K562 (cell line): ENCODE data around the gene CREB3L2. TPM values are rescaled to one million over a fixed set of nuclear protein-coding genes. Genes with fewer than 3 reads are reported as not detected.

Experiments used
- ARHGAP35 ChIP-seq: fragments of 450-650 bp; IDR thresholded peaks from 2 replicates; pipeline ENCODE4 v1.6.1; 2018; ENCODE audit not compliant: partially characterized antibody
- ARID3B ChIP-seq: fragments of 250-450 bp; sonication (Bioruptor Pico); IDR thresholded peaks from 2 replicates; pipeline ENCODE4 v1.4.0; 2020; ENCODE audit warnings: borderline replicate concordance
- BRCA1 ChIP-seq, 2 experiments: fragments of 450-650 bp in 1 of 2; sonication (generic) in 1 of 2; formaldehyde crosslinking in 1 of 2; IDR thresholded peaks; 2 replicates each; pipeline versions ENCODE4 v1.5.0 to v1.6.1; 2017 to 2020; ENCODE audit warnings: mild to moderate bottlenecking in 1 of 2, missing genetic modification reagents in 1 of 2
- C11orf30 ChIP-seq: fragments of 450-650 bp; IDR thresholded peaks from 2 replicates; pipeline ENCODE4 v1.6.1; 2016; ENCODE audit warnings: low read depth, mild to moderate bottlenecking
- CREB3 ChIP-seq: fragments of 450-650 bp; conservative IDR thresholded peaks from 2 replicates; pipeline ENCODE4 v1.6.1; 2016; ENCODE audit warnings: missing genetic modification characterization, low read depth, mild to moderate bottlenecking, missing compliant biosample characterization, moderate library complexity
- ELK3 ChIP-seq: fragments of 450-650 bp; formaldehyde crosslinking; IDR thresholded peaks from 2 replicates; pipeline ENCODE4 v1.4.0; 2020; ENCODE audit warnings: mild to moderate bottlenecking
- ESRRA ChIP-seq: fragments of 450-650 bp; IDR thresholded peaks from 2 replicates; pipeline ENCODE4 v1.6.1; 2014; ENCODE audit warnings: low read depth, mild to moderate bottlenecking, moderate library complexity, borderline replicate concordance
- HOMEZ ChIP-seq: fragments of 250-450 bp; sonication (Bioruptor Pico); IDR thresholded peaks from 2 replicates; pipeline ENCODE4 v1.4.0; 2020; ENCODE audit warnings: mild to moderate bottlenecking, moderate library complexity
- KHSRP ChIP-seq: fragments of 450-650 bp; IDR thresholded peaks from 2 replicates; pipeline ENCODE4 v1.6.1; 2017
- NFIC ChIP-seq: fragments of 450-650 bp; IDR thresholded peaks from 2 replicates; pipeline ENCODE4 v1.6.1; 2017; ENCODE audit warnings: mild to moderate bottlenecking, inconsistent platforms
- NR4A1 ChIP-seq, 2 experiments: fragments of 250-450 bp in 1 of 2; fragments of 450-650 bp in 1 of 2; sonication (Bioruptor Pico) in 1 of 2; IDR thresholded peaks; 2 replicates each; pipeline versions ENCODE4 v1.4.0 to v1.6.1; 2016 to 2020; ENCODE audit warnings: mild to moderate bottlenecking in 2 of 2, missing compliant biosample characterization in 1 of 2, missing genetic modification characterization in 1 of 2, moderate library complexity in 1 of 2
- RBFOX2 ChIP-seq: fragments of 200-400 bp; formaldehyde crosslinking; IDR thresholded peaks from 2 replicates; pipeline ENCODE4 v1.6.1; 2017; ENCODE audit warnings: low read depth, mild to moderate bottlenecking, low read length, moderate library complexity
- ZBTB1 ChIP-seq: sonication (generic); formaldehyde crosslinking; IDR thresholded peaks from 2 replicates; pipeline ENCODE4 v1.8.1; 2023; ENCODE audit warnings: missing genetic modification reagents, low read depth, mild to moderate bottlenecking, borderline replicate concordance
- ZC3H4 ChIP-seq: sonication (generic); formaldehyde crosslinking; IDR thresholded peaks from 2 replicates; pipeline ENCODE4 v1.9.0; 2021; ENCODE audit warnings: missing genetic modification reagents, borderline replicate concordance
- ZFP91 ChIP-seq: sonication (generic); formaldehyde crosslinking; IDR thresholded peaks from 2 replicates; pipeline ENCODE4 v1.8.0; 2022; ENCODE audit warnings: mild to moderate bottlenecking, missing genetic modification reagents
- ZKSCAN8 ChIP-seq: fragments of 200-800 bp; sonication (Bioruptor generic); IDR thresholded peaks from 2 replicates; pipeline ENCODE4 v1.6.1; 2016; ENCODE audit warnings: missing genetic modification characterization, missing compliant biosample characterization
- ZNF212 ChIP-seq: fragments of 450-650 bp; formaldehyde crosslinking; IDR thresholded peaks from 2 replicates; pipeline ENCODE4 v1.4.0; 2020; ENCODE audit warnings: mild to moderate bottlenecking
- ZNF76 ChIP-seq: fragments of 250-450 bp; sonication (Bioruptor Pico); IDR thresholded peaks from 2 replicates; pipeline ENCODE4 v1.4.0; 2020; ENCODE audit warnings: mild to moderate bottlenecking, moderate library complexity, borderline replicate concordance
- ZNF766 ChIP-seq: fragments of 200-800 bp; sonication (Bioruptor generic); conservative IDR thresholded peaks from 2 replicates; pipeline ENCODE4 v1.6.1; 2016; ENCODE audit warnings: missing genetic modification characterization, missing compliant biosample characterization
- ZNF830 ChIP-seq: fragments of 250-450 bp; sonication (Bioruptor Pico); IDR thresholded peaks from 2 replicates; pipeline ENCODE4 v1.5.0; 2021; ENCODE audit warnings: mild to moderate bottlenecking
- polyA plus RNA-seq, 8 experiments: library from polyadenylated mRNA; depleted of rRNA in 4 of 8; stranded (reverse) in 5 of 8; unstranded in 3 of 8; fragments of >200 nt; fragmentation: Nextera tagmentation in 2 of 8; fragmentation: Illumina TruSeq in 1 of 8; extraction: Ambion mirVana in 2 of 8; extraction: Trizol in 1 of 8; gene quantifications; 2 replicates each; pipeline versions ENCODE4 v1.2.1 to v1.2.3, GENCODE V29; 2011 to 2014; ENCODE audit warnings: inconsistent platforms in 1 of 8, missing spikeins in 1 of 8
- total RNA-seq, 7 experiments: library from RNA; depleted of rRNA in 6 of 7; stranded (reverse); fragments of >200 nt in 6 of 7; fragmentation: Illumina TruSeq in 2 of 7; extraction: Trizol in 2 of 7; gene quantifications; 2 replicates each; pipeline versions ENCODE4 v1.2.1 to v1.2.3, GENCODE V29; 2011 to 2021; ENCODE audit warnings: low replicate concordance in 1 of 7

The CREB3L2 gene
- total and polyA plus RNA-seq, 9 of the 15 experiments (the other 6 are each of a cell fraction or from before 2014, with no cell fraction given): 7.1 to 45.6 (median 15.8) TPM

- TF ChIP-seq ZBTB1 (CRISPR knock-in tag) (no peak), C11orf30 (no peak), ARHGAP35 (no peak), ZNF76 (CRISPR knock-in tag) (peak; percentile 64; the same call in 1 of the 2 replicates), NFIC (peak; percentile 26), ARID3B (CRISPR knock-in tag) (no peak), NR4A1 (CRISPR knock-in tag; IDR thresholded peaks at IDR 0.05) (no peak; the same call in 1 of the 2 replicates), NR4A1 (tag; IDR thresholded peaks at IDR 0.05) (peak; percentile 16; the same call in 1 of the 2 replicates), RBFOX2 (no peak), ZNF830 (no peak), BRCA1 (IDR thresholded peaks at IDR 0.05) (no peak), BRCA1 (CRISPR knock-in tag; IDR thresholded peaks at IDR 0.05) (no peak), ESRRA (peak; percentile 30; the same call in 1 of the 2 replicates), CREB3 (0 out of 2 replicates have a peak, but pooled peaks have one; percentile 51), ELK3 (CRISPR knock-in tag) (no peak), ZNF212 (CRISPR knock-in tag) (no peak), KHSRP (no peak), ZFP91 (CRISPR knock-in tag) (no peak), ZNF766 (peak; percentile 87), ZKSCAN8 (CRISPR knock-in tag) (peak; percentile 68; the same call in 1 of the 2 replicates), ZC3H4 (CRISPR knock-in tag) (no peak), HOMEZ (CRISPR knock-in tag) (0 out of 2 replicates have a peak, but pooled peaks have one; percentile 8)
Measured at GRCh38 chr7:137940656-137941518, 61.0 kb downstream of the CREB3L2 start (continued).
